ENCODE results near the gene NTN1. TPM values are rescaled to one million over a fixed set of nuclear protein-coding genes. Genes with fewer than 3 reads are reported as not detected.

The NTN1 gene
- total RNA-seq, 1 experiment from 2014 or later: 0.94 TPM

GRCh38 chr17:9242497-9242881 lies 221.2 kb downstream of the NTN1 start:
- no peak overlapping the region for H3K4me3 Mint-ChIP-seq (ENCODE audit: low read depth, unreplicated experiment)
- H3K27me3 Mint-ChIP-seq (ENCODE audit: unreplicated experiment): no peaks in the 10 kb centered on the region
- BruUV-seq (replicated peaks): no TSS peak
- H3K9me3 Mint-ChIP-seq (ENCODE audit: low read depth, unreplicated experiment): no peaks in the 10 kb centered on the region
- no peak overlapping the region for H3K27ac Mint-ChIP-seq (ENCODE audit: unreplicated experiment)
- no peak for TF ChIP-seq CTCF (IDR thresholded peaks at IDR 0.05; ENCODE audit: unreplicated experiment)
- H3K36me3 Mint-ChIP-seq (ENCODE audit: insufficient read depth, unreplicated experiment): no peaks in the 10 kb centered on the region
- H3K4me1 Mint-ChIP-seq (ENCODE audit: low read depth, unreplicated experiment): no peaks in the 10 kb centered on the region
- CTCF ChIA-PET: no interaction called here
- intact Hi-C loops (cut with micrococcal nuclease; ENCODE audit: unreplicated experiment): no loop called here
- no peak for DNase-seq

GRCh38 chr17:9242983-9243382 lies 221.7 kb downstream of the NTN1 start:
- H3K36me3 Mint-ChIP-seq (ENCODE audit: insufficient read depth, unreplicated experiment): no peaks in the 10 kb centered on the region
- H3K27ac Mint-ChIP-seq (ENCODE audit: unreplicated experiment): no peak overlapping the region
- H3K4me3 Mint-ChIP-seq (ENCODE audit: low read depth, unreplicated experiment): no peak overlapping the region
- intact Hi-C loops (cut with micrococcal nuclease; ENCODE audit: unreplicated experiment): no loop called here
- DNase-seq: no peak
- no peaks in the 10 kb centered on the region for H3K9me3 Mint-ChIP-seq (ENCODE audit: low read depth, unreplicated experiment)
- no peak for TF ChIP-seq CTCF (IDR thresholded peaks at IDR 0.05; ENCODE audit: unreplicated experiment)
- CTCF ChIA-PET: no interaction called here
- no peaks in the 10 kb centered on the region for H3K27me3 Mint-ChIP-seq (ENCODE audit: unreplicated experiment)
- no TSS peak for BruUV-seq (replicated peaks)
- H3K4me1 Mint-ChIP-seq (ENCODE audit: low read depth, unreplicated experiment): no peaks in the 10 kb centered on the region

- Mint-ChIP-seq H3K36me3 (ENCODE audit: insufficient read depth, unreplicated experiment) (no peaks in the 10 kb centered on the region), H3K27me3 (ENCODE audit: unreplicated experiment) (no peaks in the 10 kb centered on the region), H3K4me3 (ENCODE audit: low read depth, unreplicated experiment) (no peak overlapping the region), H3K27ac (ENCODE audit: unreplicated experiment) (no peak overlapping the region), H3K9me3 (ENCODE audit: low read depth, unreplicated experiment) (no peaks in the 10 kb centered on the region), H3K4me1 (ENCODE audit: low read depth, unreplicated experiment) (no peaks in the 10 kb centered on the region)
- no TSS peak for BruUV-seq (replicated peaks)
- TF ChIP-seq CTCF (IDR thresholded peaks at IDR 0.05; ENCODE audit: unreplicated experiment): no peak
- CTCF ChIA-PET: no interaction called here
- intact Hi-C loops (cut with micrococcal nuclease; ENCODE audit: unreplicated experiment): no loop called here
- DNase-seq: no peak
Measured at GRCh38 chr17:9244066-9245052, 223.0 kb downstream of the NTN1 start.

GRCh38 chr17:9247401-9247938 lies 226.2 kb downstream of the NTN1 start:
- intact Hi-C loops (cut with micrococcal nuclease; ENCODE audit: unreplicated experiment): no loop called here
- Mint-ChIP-seq H3K4me3 (ENCODE audit: low read depth, unreplicated experiment) (no peak overlapping the region), H3K27me3 (ENCODE audit: unreplicated experiment) (no peaks in the 10 kb centered on the region), H3K9me3 (ENCODE audit: low read depth, unreplicated experiment) (no peaks in the 10 kb centered on the region), H3K36me3 (ENCODE audit: insufficient read depth, unreplicated experiment) (no peaks in the 10 kb centered on the region), H3K27ac (ENCODE audit: unreplicated experiment) (no peak overlapping the region), H3K4me1 (ENCODE audit: low read depth, unreplicated experiment) (no peaks in the 10 kb centered on the region)
- DNase-seq: no peak
- no peak for TF ChIP-seq CTCF (IDR thresholded peaks at IDR 0.05; ENCODE audit: unreplicated experiment)
- CTCF ChIA-PET: no interaction called here
- no TSS peak for BruUV-seq (replicated peaks)

Data from Calu3 (cell line).